Measurements from ENCODE around the gene TBC1D22A. TPM values are rescaled to one million over a fixed set of nuclear protein-coding genes. Genes with fewer than 3 reads are reported as not detected.

The TBC1D22A gene
- total and polyA plus RNA-seq, 10 of the 15 experiments (the other 5 are each of a cell fraction or from before 2014, with no cell fraction given): 0.63 to 44.7 (median 27.4) TPM

DNA sequence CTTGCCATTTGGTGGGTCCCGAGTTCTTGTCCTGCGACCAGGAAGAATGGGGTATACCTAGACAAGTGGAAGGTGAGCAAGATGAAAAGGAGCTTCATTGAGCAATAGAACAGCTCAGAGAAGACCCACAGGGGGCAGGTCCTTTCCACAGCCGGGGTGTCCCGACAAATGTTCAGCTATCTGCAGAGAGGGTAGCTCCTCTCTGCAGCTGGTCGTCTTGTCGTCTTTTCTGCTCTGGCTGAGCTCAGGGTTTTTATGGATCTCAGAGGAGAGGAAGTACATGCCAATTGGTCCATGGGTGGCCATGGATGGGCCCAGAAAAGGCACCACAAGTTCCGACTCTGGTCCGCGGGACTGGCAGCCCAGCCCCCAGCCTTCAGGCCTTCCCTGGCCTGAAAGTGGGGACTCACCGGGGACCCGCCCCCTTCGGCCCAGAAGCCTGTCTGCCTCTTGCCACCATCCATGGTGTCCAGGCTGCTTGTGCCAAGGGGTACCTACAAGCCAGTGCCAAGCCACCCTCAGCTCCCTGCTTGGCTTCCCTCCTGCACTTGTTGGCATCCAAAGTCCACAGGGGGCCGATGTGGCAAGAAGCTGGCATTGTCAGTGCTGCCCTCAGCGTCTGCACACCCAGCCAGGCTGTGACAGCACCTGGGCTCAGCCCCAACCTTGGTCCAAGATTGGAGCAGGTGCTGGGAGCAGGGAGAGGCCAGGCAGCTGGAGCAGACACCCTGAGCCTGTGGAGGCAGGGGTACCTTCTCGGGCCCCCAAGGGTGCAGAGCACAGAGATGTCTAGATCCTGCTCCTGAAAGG is 438.9 kb downstream of the TBC1D22A start:
- no peak overlapping the region for H3K9ac ChIP-seq (ENCODE audit: control insufficient read depth, insufficient read depth, low read length)
- H3K9me3 ChIP-seq (replicated peaks; ENCODE audit: control insufficient read depth, insufficient read depth, low read length): no peaks in the 10 kb centered on the region
- no peaks in the 10 kb centered on the region for H3K4me1 ChIP-seq (ENCODE audit: control insufficient read depth, insufficient read depth, low read length)
- H3K4me2 ChIP-seq (ENCODE audit: control insufficient read depth, insufficient read depth): no peak overlapping the region
- BruUV-seq (replicated peaks): no TSS peak
- no peaks in the 10 kb centered on the region for H4K20me1 ChIP-seq (ENCODE audit: control insufficient read depth, insufficient read depth)
- no peaks in the 10 kb centered on the region for H3K27me3 ChIP-seq (replicated peaks in 1 of 2; ENCODE audit: control insufficient read depth in 2 of 2, insufficient read depth in 2 of 2, low read length in 1 of 2)
- DNase-seq (ENCODE audit: low read depth, low spot score) (no peak), ATAC-seq (no peak), FAIRE-seq (no peak)
- WGBS (ENCODE audit: insufficient coverage, insufficient replicate concordance, low lambda C conversion rate, missing lambda C conversion rate): 46% methylated on average over 15 of the region's 15 CpGs
- POLR2A ChIA-PET: no interaction called here
- H3K36me3 ChIP-seq (ENCODE audit: control insufficient read depth in 2 of 2, insufficient read depth in 2 of 2, low read length in 1 of 2): no peaks in the 10 kb centered on the region
- intact Hi-C loops (cut with micrococcal nuclease; ENCODE audit: unreplicated experiment) (no loop called here), in situ Hi-C loops (cut with MboI) (no loop called here)
- H2AFZ ChIP-seq (ENCODE audit: control insufficient read depth, low read depth, low read length): no peak overlapping the region
- no peak overlapping the region for H3K4me3 ChIP-seq
- H3K79me2 ChIP-seq (ENCODE audit: control insufficient read depth, insufficient read depth, low read length): no peaks in the 10 kb centered on the region
- RAD21 ChIA-PET (ENCODE audit: unreplicated experiment): no interaction called here
- SMC1A ChIA-PET (ENCODE audit: uncharacterized antibody, unreplicated experiment): no interaction called here
- CTCF ChIA-PET: no interaction called here
- no peak overlapping the region for H3K27ac ChIP-seq (ENCODE audit: control insufficient read depth, insufficient read depth)
- TF ChIP-seq NR2C1 (IDR thresholded peaks at IDR 0.05): no peak
- no peak for TF ChIP-seq SMAD1 (IDR thresholded peaks at IDR 0.05; ENCODE audit: low read depth, partially characterized antibody)
- TF ChIP-seq, protein P1, sequence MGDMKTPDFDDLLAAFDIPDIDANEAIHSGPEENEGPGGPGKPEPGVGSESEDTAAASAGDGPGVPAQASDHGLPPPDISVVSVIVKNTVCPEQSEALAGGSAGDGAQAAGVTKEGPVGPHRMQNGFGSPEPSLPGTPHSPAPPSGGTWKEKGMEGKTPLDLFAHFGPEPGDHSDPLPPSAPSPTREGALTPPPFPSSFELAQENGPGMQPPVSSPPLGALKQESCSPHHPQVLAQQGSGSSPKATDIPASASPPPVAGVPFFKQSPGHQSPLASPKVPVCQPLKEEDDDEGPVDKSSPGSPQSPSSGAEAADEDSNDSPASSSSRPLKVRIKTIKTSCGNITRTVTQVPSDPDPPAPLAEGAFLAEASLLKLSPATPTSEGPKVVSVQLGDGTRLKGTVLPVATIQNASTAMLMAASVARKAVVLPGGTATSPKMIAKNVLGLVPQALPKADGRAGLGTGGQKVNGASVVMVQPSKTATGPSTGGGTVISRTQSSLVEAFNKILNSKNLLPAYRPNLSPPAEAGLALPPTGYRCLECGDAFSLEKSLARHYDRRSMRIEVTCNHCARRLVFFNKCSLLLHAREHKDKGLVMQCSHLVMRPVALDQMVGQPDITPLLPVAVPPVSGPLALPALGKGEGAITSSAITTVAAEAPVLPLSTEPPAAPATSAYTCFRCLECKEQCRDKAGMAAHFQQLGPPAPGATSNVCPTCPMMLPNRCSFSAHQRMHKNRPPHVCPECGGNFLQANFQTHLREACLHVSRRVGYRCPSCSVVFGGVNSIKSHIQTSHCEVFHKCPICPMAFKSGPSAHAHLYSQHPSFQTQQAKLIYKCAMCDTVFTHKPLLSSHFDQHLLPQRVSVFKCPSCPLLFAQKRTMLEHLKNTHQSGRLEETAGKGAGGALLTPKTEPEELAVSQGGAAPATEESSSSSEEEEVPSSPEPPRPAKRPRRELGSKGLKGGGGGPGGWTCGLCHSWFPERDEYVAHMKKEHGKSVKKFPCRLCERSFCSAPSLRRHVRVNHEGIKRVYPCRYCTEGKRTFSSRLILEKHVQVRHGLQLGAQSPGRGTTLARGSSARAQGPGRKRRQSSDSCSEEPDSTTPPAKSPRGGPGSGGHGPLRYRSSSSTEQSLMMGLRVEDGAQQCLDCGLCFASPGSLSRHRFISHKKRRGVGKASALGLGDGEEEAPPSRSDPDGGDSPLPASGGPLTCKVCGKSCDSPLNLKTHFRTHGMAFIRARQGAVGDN (IDR thresholded peaks at IDR 0.05): no peak
- TF ChIP-seq EP300 (IDR thresholded peaks at IDR 0.05; ENCODE audit: borderline replicate concordance in 1 of 2, control insufficient read depth in 1 of 2, low read depth in 2 of 2, low read length in 2 of 2): no peak
- TF ChIP-seq SIN3A (IDR thresholded peaks at IDR 0.05; ENCODE audit: low read depth, low read length): no peak
- TF ChIP-seq, protein P2, sequence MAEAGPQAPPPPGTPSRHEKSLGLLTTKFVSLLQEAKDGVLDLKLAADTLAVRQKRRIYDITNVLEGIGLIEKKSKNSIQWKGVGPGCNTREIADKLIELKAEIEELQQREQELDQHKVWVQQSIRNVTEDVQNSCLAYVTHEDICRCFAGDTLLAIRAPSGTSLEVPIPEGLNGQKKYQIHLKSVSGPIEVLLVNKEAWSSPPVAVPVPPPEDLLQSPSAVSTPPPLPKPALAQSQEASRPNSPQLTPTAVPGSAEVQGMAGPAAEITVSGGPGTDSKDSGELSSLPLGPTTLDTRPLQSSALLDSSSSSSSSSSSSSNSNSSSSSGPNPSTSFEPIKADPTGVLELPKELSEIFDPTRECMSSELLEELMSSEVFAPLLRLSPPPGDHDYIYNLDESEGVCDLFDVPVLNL (IDR thresholded peaks at IDR 0.05; ENCODE audit: low read depth, low read length): no peak
- TF ChIP-seq, protein P3, sequence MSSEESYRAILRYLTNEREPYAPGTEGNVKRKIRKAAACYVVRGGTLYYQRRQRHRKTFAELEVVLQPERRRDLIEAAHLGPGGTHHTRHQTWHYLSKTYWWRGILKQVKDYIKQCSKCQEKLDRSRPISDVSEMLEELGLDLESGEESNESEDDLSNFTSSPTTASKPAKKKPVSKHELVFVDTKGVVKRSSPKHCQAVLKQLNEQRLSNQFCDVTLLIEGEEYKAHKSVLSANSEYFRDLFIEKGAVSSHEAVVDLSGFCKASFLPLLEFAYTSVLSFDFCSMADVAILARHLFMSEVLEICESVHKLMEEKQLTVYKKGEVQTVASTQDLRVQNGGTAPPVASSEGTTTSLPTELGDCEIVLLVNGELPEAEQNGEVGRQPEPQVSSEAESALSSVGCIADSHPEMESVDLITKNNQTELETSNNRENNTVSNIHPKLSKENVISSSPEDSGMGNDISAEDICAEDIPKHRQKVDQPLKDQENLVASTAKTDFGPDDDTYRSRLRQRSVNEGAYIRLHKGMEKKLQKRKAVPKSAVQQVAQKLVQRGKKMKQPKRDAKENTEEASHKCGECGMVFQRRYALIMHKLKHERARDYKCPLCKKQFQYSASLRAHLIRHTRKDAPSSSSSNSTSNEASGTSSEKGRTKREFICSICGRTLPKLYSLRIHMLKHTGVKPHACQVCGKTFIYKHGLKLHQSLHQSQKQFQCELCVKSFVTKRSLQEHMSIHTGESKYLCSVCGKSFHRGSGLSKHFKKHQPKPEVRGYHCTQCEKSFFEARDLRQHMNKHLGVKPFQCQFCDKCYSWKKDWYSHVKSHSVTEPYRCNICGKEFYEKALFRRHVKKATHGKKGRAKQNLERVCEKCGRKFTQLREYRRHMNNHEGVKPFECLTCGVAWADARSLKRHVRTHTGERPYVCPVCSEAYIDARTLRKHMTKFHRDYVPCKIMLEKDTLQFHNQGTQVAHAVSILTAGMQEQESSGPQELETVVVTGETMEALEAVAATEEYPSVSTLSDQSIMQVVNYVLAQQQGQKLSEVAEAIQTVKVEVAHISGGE (CRISPR knock-in tag; IDR thresholded peaks at IDR 0.05): no peak
- TF ChIP-seq, protein P4, sequence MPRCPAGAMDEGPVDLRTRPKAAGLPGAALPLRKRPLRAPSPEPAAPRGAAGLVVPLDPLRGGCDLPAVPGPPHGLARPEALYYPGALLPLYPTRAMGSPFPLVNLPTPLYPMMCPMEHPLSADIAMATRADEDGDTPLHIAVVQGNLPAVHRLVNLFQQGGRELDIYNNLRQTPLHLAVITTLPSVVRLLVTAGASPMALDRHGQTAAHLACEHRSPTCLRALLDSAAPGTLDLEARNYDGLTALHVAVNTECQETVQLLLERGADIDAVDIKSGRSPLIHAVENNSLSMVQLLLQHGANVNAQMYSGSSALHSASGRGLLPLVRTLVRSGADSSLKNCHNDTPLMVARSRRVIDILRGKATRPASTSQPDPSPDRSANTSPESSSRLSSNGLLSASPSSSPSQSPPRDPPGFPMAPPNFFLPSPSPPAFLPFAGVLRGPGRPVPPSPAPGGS (IDR thresholded peaks at IDR 0.05; ENCODE audit: borderline replicate concordance, insufficient read depth, low read depth, low read length, poor library complexity, severe bottlenecking): no peak
- no peak for TF ChIP-seq TBL1XR1 (IDR thresholded peaks at IDR 0.05; ENCODE audit: low read depth, low read length)
- TF ChIP-seq ETV6 (conservative IDR thresholded peaks at IDR 0.05 in 1 of 2, IDR thresholded peaks at IDR 0.05 in 1 of 2; ENCODE audit: borderline replicate concordance in 1 of 2, low read depth in 1 of 2): no peak
- no peak for TF ChIP-seq RUNX3 (IDR thresholded peaks at IDR 0.05; ENCODE audit: low read length)

Data from GM12878 (cell line).